GM18951 (cell line): ENCODE data around the gene RNF150.
"Not testable (repeated sequence)": the region's sequence is repeated elsewhere in the genome, so short reads cannot be mapped to it uniquely, and the experiment has no call there.

Experiments used
- POLR2A ChIP-seq: IDR thresholded peaks from 4 replicates; pipeline ENCODE4 v1.6.1; 2011; ENCODE audit warnings: mild to moderate bottlenecking; ENCODE audit not compliant: insufficient read length, insufficient read depth; ENCODE audit errors: extremely low read depth
- in situ Hi-C: fragments of 300-500 bp; cut with MboI; formaldehyde crosslinking; loops from one replicate; pipeline ENCODE4 v1.12.0; 2022; ENCODE audit warnings: low sequenced_read_pairs, mixed read lengths, inconsistent platforms; ENCODE audit not compliant: unreplicated experiment

RNF150 gene

GRCh38 chr4:140856621-140857062 is 276.6 kb downstream of the RNF150 start:
- no peak for TF ChIP-seq POLR2A
- in situ Hi-C loops: loop anchor here (25.0 kb wide), 1 partner anchor 494 kb away; the partner anchor contains the start of gene SCOC

GRCh38 chr4:140854168-140854567 is 279.1 kb downstream of the RNF150 start:
- TF ChIP-seq POLR2A: no peak
- in situ Hi-C loops: loop anchor here (25.0 kb wide), 1 partner anchor 492 kb away; the partner anchor contains the start of gene SCOC

GRCh38 chr4:140851804-140852203 is 281.5 kb downstream of the RNF150 start:
- in situ Hi-C loops: loop anchor here (25.0 kb wide), 1 partner anchor 490 kb away; the partner anchor contains the start of gene SCOC

GRCh38 chr4:140851032-140851636 is 282.1 kb downstream of the RNF150 start:
- TF ChIP-seq POLR2A: no peak
- in situ Hi-C loops: loop anchor here (25.0 kb wide), 1 partner anchor 489 kb away; the partner anchor contains the start of gene SCOC

More at GRCh38 chr4:140851804-140852203, 281.5 kb downstream of the RNF150 start:
- no peak for TF ChIP-seq POLR2A

- TF ChIP-seq POLR2A: no peak
Observed at GRCh38 chr4:140849526-140849925, 283.7 kb downstream of the RNF150 start.

GRCh38 chr4:140846736-140847135 is 286.5 kb downstream of the RNF150 start:
- in situ Hi-C loops: no loop called here
- no peak for TF ChIP-seq POLR2A

More at GRCh38 chr4:140849526-140849925, 283.7 kb downstream of the RNF150 start:
- in situ Hi-C loops: no loop called here

GRCh38 chr4:140844061-140844460 is 289.2 kb downstream of the RNF150 start:
- no peak for TF ChIP-seq POLR2A
- in situ Hi-C loops: no loop called here

- TF ChIP-seq POLR2A: no peak
- in situ Hi-C loops: no loop called here
Observed at GRCh38 chr4:140841186-140841585, 292.1 kb downstream of the RNF150 start.

GRCh38 chr4:140839888-140840790 is 293.1 kb downstream of the RNF150 start:
- TF ChIP-seq POLR2A: no peak
- in situ Hi-C loops: no loop called here

GRCh38 chr4:140839406-140839805 is 293.9 kb downstream of the RNF150 start:
- TF ChIP-seq POLR2A: no peak
- in situ Hi-C loops: no loop called here

- TF ChIP-seq POLR2A: no peak
- in situ Hi-C loops: no loop called here
Observed at GRCh38 chr4:140837736-140838135, 295.5 kb downstream of the RNF150 start.

- TF ChIP-seq POLR2A: no peak
- in situ Hi-C loops: no loop called here
Observed at GRCh38 chr4:140834839-140835495, 298.3 kb downstream of the RNF150 start.

- no peak for TF ChIP-seq POLR2A
- in situ Hi-C loops: no loop called here
Observed at GRCh38 chr4:140833280-140833679, 300.0 kb downstream of the RNF150 start.

- in situ Hi-C loops: no loop called here
- TF ChIP-seq POLR2A: no peak
Observed at GRCh38 chr4:140829825-140830224, 303.4 kb downstream of the RNF150 start.

- in situ Hi-C loops: no loop called here
Observed at GRCh38 chr4:140826701-140827027, 306.6 kb downstream of the RNF150 start.

GRCh38 chr4:140820520-140820919 is 312.7 kb downstream of the RNF150 start:
- in situ Hi-C loops: not testable (repeated sequence)

More at GRCh38 chr4:140826701-140827027, 306.6 kb downstream of the RNF150 start:
- no peak for TF ChIP-seq POLR2A
